IPS DF 6.9 (cell line): ENCODE measurements around the gene RBM34.

ENCODE experiments used
- DNase-seq: peaks from one replicate; pipeline ENCODE4 v3.0.0-alpha.2; 2013; ENCODE audit warnings: low read depth, low spot score
- H3K27ac ChIP-seq: one replicate; pipeline ENCODE4 v1.5.1; 2013; ENCODE audit warnings: low read length, control low read depth
- H3K27me3 ChIP-seq: 2 replicates; pipeline ENCODE4 v1.6.1; 2013; ENCODE audit warnings: mild to moderate bottlenecking, low read length; ENCODE audit not compliant: control insufficient read depth, insufficient read depth
- H3K36me3 ChIP-seq: 2 replicates; pipeline ENCODE4 v1.6.1; 2013; ENCODE audit warnings: low read length; ENCODE audit not compliant: control insufficient read depth, insufficient read depth
- H3K4me1 ChIP-seq: 2 replicates; pipeline ENCODE4 v1.6.1; 2013; ENCODE audit warnings: low read length; ENCODE audit not compliant: control insufficient read depth, insufficient read depth
- H3K4me3 ChIP-seq: 2 replicates; pipeline ENCODE4 v1.5.1; 2013; ENCODE audit warnings: mild to moderate bottlenecking, low read length
- H3K9me3 ChIP-seq: 2 replicates; pipeline ENCODE4 v1.6.1; 2013; ENCODE audit warnings: low read length, inconsistent platforms; ENCODE audit not compliant: control insufficient read depth, insufficient read depth
- WGBS: extraction: QIAGEN DNeasy Blood & Tissue Kit; methylation state at CpG from one replicate; pipeline ENCODE4 v1.1.7; 2013; ENCODE audit warnings: mixed read lengths, missing lambda C conversion rate; ENCODE audit not compliant: insufficient read length, insufficient coverage; 5-methylcytosine and 5-hydroxymethylcytosine counted together

Gene RBM34

DNA sequence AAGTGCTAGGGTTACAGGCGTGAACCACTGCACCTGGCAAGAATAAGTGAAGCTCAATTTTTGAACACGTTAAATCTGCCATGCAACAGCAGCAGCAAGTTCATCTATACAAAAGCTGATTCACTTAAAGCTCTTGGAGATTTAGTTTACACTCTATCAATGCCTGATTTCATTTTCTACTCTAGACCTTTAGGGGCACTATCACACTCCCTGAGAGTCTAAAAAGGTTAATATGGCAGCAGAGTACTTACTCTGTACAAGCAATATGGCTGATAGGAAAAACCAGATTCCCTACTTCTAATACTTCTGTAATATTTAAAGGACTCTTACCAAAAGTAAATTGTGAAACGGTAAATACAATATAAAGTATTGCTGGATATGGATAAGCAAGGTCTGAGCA is 4.8 kb downstream of the RBM34 start:
- Histone ChIP-seq H3K27me3 (no peaks in the 10 kb centered on the region; the same call in 1 of the 2 replicates), H3K4me3 (no peak overlapping the region), H3K36me3 (peaks cover 21% of the 10 kb centered on the region; the same call in 1 of the 2 replicates), H3K9me3 (no peaks in the 10 kb centered on the region), H3K4me1 (no peaks in the 10 kb centered on the region), H3K27ac (no peak overlapping the region)
- no CpG with 5 or more reads among the region's 3 CpGs for WGBS
- no peak for DNase-seq

DNA sequence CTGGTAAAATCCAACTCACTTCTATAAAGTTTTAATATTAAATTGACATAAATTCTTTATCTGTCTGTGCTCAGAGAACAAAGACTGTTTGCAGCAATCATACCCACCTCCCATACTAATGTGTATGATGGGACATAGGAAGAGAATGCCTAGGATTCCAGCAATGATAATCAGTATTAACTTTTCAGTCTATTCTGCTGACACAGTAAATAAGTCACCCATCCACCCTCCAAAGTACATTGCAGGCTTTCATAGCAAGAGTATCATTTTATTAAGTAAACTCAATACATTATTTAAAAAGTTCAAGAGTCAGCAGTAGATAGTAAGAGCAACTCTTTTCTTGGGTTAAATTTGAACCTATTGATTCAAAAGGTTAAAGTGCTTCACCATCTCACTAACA is 8.8 kb downstream of the RBM34 start:
- H3K4me1 ChIP-seq: no peaks in the 10 kb centered on the region
- H3K9me3 ChIP-seq: no peaks in the 10 kb centered on the region
- no peak overlapping the region for H3K27ac ChIP-seq
- H3K4me3 ChIP-seq: no peak overlapping the region
- DNase-seq: no peak
- H3K27me3 ChIP-seq: no peaks in the 10 kb centered on the region; the same call in 1 of the 2 replicates
- H3K36me3 ChIP-seq: peaks cover 24% of the 10 kb centered on the region; the same call in 1 of the 2 replicates

DNA sequence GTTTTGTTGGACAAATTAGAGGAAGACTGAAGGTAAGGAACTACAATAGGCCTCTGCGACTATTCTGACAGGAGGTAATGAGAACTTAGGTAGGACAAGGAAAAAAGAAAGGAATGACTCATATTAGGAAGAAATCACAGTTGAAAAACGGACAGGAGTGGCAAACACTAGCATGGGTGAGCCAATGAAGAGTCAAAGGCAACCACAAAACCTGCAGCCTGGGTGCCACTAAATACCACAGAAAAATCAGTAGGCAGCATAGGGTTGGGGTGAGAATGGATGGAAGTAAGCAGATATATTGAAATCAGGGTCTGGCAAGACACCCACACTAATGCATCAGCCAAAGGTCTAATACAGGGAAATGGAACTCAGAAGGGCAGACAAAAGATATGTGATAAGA is 10.0 kb downstream of the RBM34 start:
- WGBS: no CpG with 5 or more reads among the region's 2 CpGs
- Histone ChIP-seq H3K27me3 (no peaks in the 10 kb centered on the region; the same call in 1 of the 2 replicates), H3K27ac (no peak overlapping the region), H3K4me3 (no peak overlapping the region), H3K9me3 (no peaks in the 10 kb centered on the region), H3K36me3 (peaks cover 28% of the 10 kb centered on the region; the same call in 1 of the 2 replicates), H3K4me1 (no peaks in the 10 kb centered on the region)
- DNase-seq: no peak

DNA sequence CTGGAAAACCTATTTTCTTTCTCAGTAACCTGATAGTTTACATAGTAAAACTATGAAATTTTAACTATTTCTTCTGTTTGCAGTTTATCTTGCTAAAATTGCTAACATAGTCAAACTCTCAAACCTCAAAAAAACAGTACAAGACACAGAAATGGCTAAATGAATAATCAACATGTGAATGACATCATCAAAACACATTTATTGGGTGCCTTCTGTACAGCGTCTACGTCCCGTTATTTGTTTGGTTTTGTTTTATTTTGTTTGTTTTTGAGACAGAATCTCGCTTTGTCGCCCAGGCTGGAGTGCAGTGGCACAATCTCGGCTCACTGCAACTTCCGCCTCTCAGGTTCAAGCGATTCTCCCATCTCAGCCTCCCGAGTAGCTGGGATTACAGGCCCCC is 11.2 kb downstream of the RBM34 start:
- Histone ChIP-seq H3K27ac (no peak overlapping the region), H3K4me3 (no peak overlapping the region), H3K36me3 (peaks cover 28% of the 10 kb centered on the region; the same call in 1 of the 2 replicates), H3K4me1 (no peaks in the 10 kb centered on the region), H3K9me3 (no peaks in the 10 kb centered on the region), H3K27me3 (no peaks in the 10 kb centered on the region; the same call in 1 of the 2 replicates)
- DNase-seq: no peak
- no CpG with 5 or more reads among the region's 9 CpGs for WGBS

DNA sequence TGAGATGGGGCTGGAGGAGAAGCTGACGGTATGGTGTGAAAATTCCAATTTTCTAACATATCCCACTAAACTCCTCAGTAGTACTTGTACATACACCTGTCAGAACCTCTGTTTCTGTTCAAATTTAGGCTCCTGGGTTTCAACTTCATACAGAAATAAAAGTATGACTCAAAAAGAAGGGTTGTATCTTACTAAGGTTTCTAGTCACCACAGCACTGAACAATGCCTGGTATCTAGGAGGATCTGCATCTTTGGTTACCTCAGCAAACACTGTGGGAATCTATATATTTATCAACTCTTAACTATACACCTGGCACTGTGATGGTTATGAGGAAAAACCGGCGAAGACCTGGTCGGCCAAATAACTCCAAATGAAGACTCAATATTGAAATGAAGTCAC is 13.8 kb downstream of the RBM34 start:
- WGBS: no CpG with 5 or more reads among the region's 4 CpGs
- no peak overlapping the region for H3K4me3 ChIP-seq
- H3K27ac ChIP-seq: no peak overlapping the region
- H3K4me1 ChIP-seq: no peaks in the 10 kb centered on the region
- DNase-seq: no peak
- H3K9me3 ChIP-seq: no peaks in the 10 kb centered on the region
- no peaks in the 10 kb centered on the region; the same call in 1 of the 2 replicates for H3K27me3 ChIP-seq
- H3K36me3 ChIP-seq: peaks cover 14% of the 10 kb centered on the region; the same call in 1 of the 2 replicates

DNA sequence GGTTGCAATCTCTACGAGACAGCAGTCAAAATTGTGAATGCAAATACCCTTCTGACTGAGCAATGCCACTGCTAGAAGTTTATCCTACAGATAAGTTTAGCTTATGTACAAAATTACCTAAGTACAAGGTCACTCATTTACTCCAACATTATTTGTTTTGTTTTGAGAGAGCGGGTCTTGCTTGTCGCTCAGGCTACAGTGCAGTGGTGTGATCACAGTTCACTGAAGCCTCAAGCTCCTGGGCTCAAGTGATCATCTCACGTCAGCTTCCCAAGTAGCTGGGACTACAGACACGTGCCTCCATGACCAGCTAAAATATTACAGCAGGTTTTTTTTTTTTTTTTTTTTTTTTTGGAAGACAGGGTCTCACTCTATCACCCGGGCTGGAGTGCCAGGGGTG is 15.4 kb downstream of the RBM34 start:
- Histone ChIP-seq H3K27me3 (no peaks in the 10 kb centered on the region), H3K4me3 (no peak overlapping the region), H3K36me3 (peaks cover 15% of the 10 kb centered on the region; the same call in 1 of the 2 replicates), H3K27ac (no peak overlapping the region), H3K4me1 (peaks cover 2% of the 10 kb centered on the region; the same call in 1 of the 2 replicates), H3K9me3 (no peaks in the 10 kb centered on the region)
- DNase-seq: no peak
- no CpG with 5 or more reads among the region's 6 CpGs for WGBS

DNA sequence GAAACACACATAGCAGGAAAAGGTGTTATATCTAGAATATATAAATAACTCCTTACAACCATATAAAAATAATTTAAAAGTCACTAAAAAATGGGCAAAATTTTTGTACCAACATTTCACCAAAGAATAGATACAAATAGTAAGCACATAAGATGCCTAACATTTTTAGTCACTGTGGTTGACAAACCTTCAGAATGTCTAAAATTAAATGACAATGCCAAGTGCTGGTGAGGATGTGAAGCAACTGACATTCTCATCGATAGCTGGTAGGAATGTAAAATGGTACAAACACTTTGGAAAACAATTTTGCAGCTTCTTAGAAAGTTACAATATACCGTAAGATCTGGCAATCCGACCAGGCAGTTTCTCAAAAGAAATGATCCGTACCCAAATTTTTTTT is 18.1 kb downstream of the RBM34 start:
- no CpG with 5 or more reads among the region's 4 CpGs for WGBS
- no peak for DNase-seq
- Histone ChIP-seq H3K27ac (no peak overlapping the region), H3K36me3 (peaks cover 22% of the 10 kb centered on the region; the same call in 1 of the 2 replicates), H3K4me1 (peaks cover 2% of the 10 kb centered on the region; the same call in 1 of the 2 replicates), H3K27me3 (no peaks in the 10 kb centered on the region), H3K9me3 (no peaks in the 10 kb centered on the region), H3K4me3 (no peak overlapping the region)

DNA sequence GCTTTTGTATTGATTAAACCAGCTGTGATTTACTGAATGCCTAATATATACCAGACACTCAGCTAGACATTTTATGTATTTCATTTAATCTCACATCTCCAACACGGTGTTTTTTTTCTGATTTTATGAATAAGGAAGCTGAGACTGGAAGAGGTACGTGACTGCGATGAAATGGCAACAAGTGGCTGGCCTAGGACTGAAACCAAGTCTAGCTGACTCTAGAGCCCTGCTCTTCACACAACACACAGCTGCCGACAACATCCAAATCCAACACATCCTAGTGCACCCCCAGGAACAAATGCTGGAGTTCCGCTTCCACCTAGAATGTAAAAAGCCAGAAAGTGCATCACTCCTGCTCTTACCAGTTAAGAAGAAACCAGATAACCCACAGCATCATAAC is 21.7 kb downstream of the RBM34 start:
- Histone ChIP-seq H3K4me3 (no peak overlapping the region), H3K27me3 (no peaks in the 10 kb centered on the region), H3K36me3 (peaks cover 33% of the 10 kb centered on the region; the same call in 1 of the 2 replicates), H3K9me3 (no peaks in the 10 kb centered on the region), H3K4me1 (peaks cover 2% of the 10 kb centered on the region; the same call in 1 of the 2 replicates), H3K27ac (no peak overlapping the region)
- DNase-seq: no peak
- no CpG with 5 or more reads among the region's 5 CpGs for WGBS

DNA sequence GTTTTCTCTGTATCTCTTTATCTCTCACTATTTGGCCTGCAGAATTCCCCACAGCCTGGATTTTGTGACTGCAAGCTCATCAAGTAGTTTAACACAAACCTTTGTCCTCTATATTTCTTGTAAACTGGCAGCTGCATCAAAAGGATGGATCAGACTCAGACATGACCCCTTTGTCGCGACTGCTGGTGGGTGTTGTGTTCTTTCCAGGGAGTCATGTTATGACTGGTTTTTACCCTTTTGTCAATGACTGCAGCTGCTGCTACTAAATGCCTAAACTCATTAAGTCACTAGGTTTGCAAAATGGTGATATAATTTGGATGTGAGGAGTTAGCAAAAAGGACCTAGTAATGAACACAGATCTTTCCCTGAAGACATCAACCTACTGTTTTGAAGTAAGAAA is 22.2 kb downstream of the RBM34 start:
- H3K27me3 ChIP-seq: no peaks in the 10 kb centered on the region
- no peaks in the 10 kb centered on the region for H3K9me3 ChIP-seq
- peaks cover 2% of the 10 kb centered on the region; the same call in 1 of the 2 replicates for H3K4me1 ChIP-seq
- no peak overlapping the region for H3K27ac ChIP-seq
- H3K36me3 ChIP-seq: peaks cover 36% of the 10 kb centered on the region; the same call in 1 of the 2 replicates
- no peak for DNase-seq
- H3K4me3 ChIP-seq: no peak overlapping the region
- WGBS: no CpG with 5 or more reads among the region's 2 CpGs

DNA sequence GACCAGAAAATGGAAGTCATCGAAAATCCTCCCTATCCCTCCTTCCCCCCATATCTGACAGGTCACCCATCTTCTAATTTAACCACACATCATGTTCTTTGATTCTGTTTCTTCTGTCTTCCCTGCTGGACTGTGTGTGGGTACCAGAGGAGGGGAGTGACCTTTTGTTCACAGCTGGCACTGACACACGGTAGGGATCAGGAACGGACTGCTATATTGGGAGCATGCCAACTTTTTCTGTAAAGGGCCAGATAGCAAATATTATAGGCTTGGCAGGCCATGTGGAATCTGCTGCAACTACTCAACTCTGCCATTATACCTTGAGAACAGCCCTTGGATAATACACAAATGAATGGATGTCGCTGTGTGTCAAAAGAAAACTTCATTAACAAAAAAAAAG is 24.9 kb downstream of the RBM34 start:
- Histone ChIP-seq H3K4me3 (no peak overlapping the region), H3K9me3 (no peaks in the 10 kb centered on the region), H3K27me3 (no peaks in the 10 kb centered on the region), H3K27ac (no peak overlapping the region), H3K4me1 (no peaks in the 10 kb centered on the region; the same call in 1 of the 2 replicates), H3K36me3 (peaks cover 30% of the 10 kb centered on the region; the same call in 1 of the 2 replicates)
- WGBS: 100% methylated on average over 1 of the region's 4 CpGs
- no peak for DNase-seq

DNA sequence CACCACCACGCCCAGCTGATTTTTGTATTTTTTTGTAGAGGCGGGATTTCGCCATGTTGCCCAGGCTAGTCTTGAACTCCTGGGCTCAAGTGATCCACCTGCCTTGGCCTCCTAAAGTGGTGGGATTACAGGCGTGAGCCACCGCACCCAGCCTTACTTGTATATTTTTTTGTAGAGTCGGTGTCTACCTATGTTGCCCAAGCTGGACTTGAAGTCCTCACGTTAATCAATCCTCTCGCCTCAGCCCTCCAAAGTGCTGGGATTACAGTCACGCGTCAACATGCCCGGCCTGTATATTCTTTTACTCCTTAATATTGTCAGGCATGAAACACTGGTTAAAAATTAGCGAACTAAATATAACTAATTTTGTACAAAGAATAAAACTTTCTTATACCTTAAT is 26.9 kb downstream of the RBM34 start:
- no peaks in the 10 kb centered on the region for H3K9me3 ChIP-seq
- no peaks in the 10 kb centered on the region for H3K27me3 ChIP-seq
- peaks cover 23% of the 10 kb centered on the region; the same call in 1 of the 2 replicates for H3K36me3 ChIP-seq
- no peak for DNase-seq
- no CpG with 5 or more reads among the region's 12 CpGs for WGBS
- no peak overlapping the region for H3K27ac ChIP-seq
- H3K4me1 ChIP-seq: no peaks in the 10 kb centered on the region
- H3K4me3 ChIP-seq: no peak overlapping the region
